OCI-LY3 (cell line): ENCODE data around the gene OSBPL2.

Experiments
- H2AFZ ChIP-seq: fragments of 200-600, 300-600 bp; shearing (Covaris generic); 2 replicates; pipeline ENCODE4 v1.6.0; 2014; ENCODE audit warnings: antibody characterized with exemption, low read depth, low read length
- H3K27ac ChIP-seq: fragments of 200-600, 300-600 bp; sonication (generic); 2 replicates; pipeline ENCODE4 v1.5.1; 2014; ENCODE audit warnings: mild to moderate bottlenecking, low read length, moderate library complexity, mixed read lengths
- H3K27me3 ChIP-seq: fragments of 200-600, 300-600 bp; sonication (generic); 2 replicates; pipeline ENCODE4 v1.6.1; 2014; ENCODE audit warnings: low read depth, low read length, mixed read lengths
- H3K36me3 ChIP-seq: fragments of 200-600, 300-600 bp; sonication (generic); replicated peaks from 2 replicates; pipeline ENCODE3; 2014; ENCODE audit warnings: low read depth, low read length, mixed read lengths
- H3K4me1 ChIP-seq: fragments of 300-600, 200-600 bp; sonication (generic); 2 replicates; pipeline ENCODE4 v1.6.1; 2014; ENCODE audit warnings: low read length, mixed read lengths
- H3K4me2 ChIP-seq: fragments of 200-600, 300-600 bp; sonication (generic); 2 replicates; pipeline ENCODE4 v1.6.1; 2014; ENCODE audit warnings: low read length, mixed read lengths
- H3K4me3 ChIP-seq: fragments of 300-600, 200-600 bp; sonication (generic); 2 replicates; pipeline ENCODE4 v1.5.1; 2014; ENCODE audit warnings: antibody characterized with exemption, mild to moderate bottlenecking, low read length, moderate library complexity
- H3K79me2 ChIP-seq: fragments of 300-600, 200-600 bp; shearing (Covaris generic); 2 replicates; pipeline ENCODE4 v1.6.1; 2014; ENCODE audit warnings: mild to moderate bottlenecking, low read length, mixed read lengths
- H3K9ac ChIP-seq: fragments of 300-600, 200-600 bp; shearing (Covaris generic); 2 replicates; pipeline ENCODE4 v1.6.0; 2014; ENCODE audit warnings: mild to moderate bottlenecking, low read length, moderate library complexity
- H3K9me3 ChIP-seq: fragments of 200-600, 300-600 bp; shearing (Covaris generic); 2 replicates; pipeline ENCODE4 v1.6.1; 2014; ENCODE audit warnings: low read length, mixed read lengths; ENCODE audit not compliant: insufficient read depth
- H4K20me1 ChIP-seq: fragments of 200-600, 300-600 bp; sonication (generic); 2 replicates; pipeline ENCODE4 v1.6.1; 2016; ENCODE audit warnings: low read length, mixed read lengths; ENCODE audit not compliant: insufficient read depth
- EZH2phosphoT487 ChIP-seq: fragments of 200-600 bp; shearing (Covaris generic); IDR thresholded peaks from 2 replicates; pipeline ENCODE4 v1.6.1; 2018; ENCODE audit warnings: antibody characterized with exemption, mixed run types, low read depth
- TF ChIP-seq, protein P1 (sequence below): fragments of 200-600, 300-600 bp; sonication (generic); IDR thresholded peaks from 2 replicates; pipeline ENCODE4 v1.5.1; 2014; ENCODE audit warnings: antibody characterized with exemption, low read length, low read depth

The OSBPL2 gene

DNA sequence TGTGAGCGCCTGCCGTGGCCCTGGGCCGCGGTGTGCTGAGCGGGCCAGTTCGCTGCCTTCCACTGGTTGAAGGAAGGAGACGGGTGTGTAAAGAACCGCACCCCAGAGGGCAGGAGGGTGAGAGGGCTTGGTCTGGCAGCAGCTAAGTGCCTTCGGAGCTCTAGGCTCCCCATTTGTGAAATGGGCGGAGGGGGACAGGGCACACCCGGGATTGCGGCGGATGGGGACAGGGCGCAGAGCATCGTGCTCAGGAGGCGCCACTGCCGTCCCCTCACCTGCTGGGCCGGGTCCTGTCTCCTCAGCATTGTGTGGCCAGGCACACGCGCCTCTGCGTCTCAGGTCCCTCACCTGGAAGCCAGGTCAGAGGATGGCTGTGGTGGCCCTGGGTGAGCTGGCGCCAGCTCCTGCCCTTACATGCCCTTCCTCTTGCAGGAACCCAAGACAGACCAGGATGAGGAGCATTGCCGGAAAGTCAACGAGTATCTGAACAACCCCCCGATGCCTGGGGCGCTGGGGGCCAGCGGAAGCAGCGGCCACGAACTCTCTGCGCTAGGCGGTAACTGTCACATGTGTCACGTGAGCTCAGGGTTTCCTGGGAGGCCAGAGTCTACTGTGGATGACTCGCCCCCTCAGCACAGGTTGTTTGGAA is 67.6 kb downstream of the OSBPL2 start:
- Histone ChIP-seq H3K27ac (no peak overlapping the region), H3K27me3 (no peaks in the 10 kb centered on the region), H3K4me3 (no peak overlapping the region), H3K4me2 (no peak overlapping the region), H3K9me3 (no peaks in the 10 kb centered on the region), H3K4me1 (peaks cover 13% of the 10 kb centered on the region), H3K9ac (no peak overlapping the region), H2AFZ (no peak overlapping the region), H4K20me1 (peaks cover 28% of the 10 kb centered on the region), H3K36me3 (peaks cover 44% of the 10 kb centered on the region), H3K79me2 (peaks cover 40% of the 10 kb centered on the region)
- no peak for TF ChIP-seq EZH2phosphoT487

DNA sequence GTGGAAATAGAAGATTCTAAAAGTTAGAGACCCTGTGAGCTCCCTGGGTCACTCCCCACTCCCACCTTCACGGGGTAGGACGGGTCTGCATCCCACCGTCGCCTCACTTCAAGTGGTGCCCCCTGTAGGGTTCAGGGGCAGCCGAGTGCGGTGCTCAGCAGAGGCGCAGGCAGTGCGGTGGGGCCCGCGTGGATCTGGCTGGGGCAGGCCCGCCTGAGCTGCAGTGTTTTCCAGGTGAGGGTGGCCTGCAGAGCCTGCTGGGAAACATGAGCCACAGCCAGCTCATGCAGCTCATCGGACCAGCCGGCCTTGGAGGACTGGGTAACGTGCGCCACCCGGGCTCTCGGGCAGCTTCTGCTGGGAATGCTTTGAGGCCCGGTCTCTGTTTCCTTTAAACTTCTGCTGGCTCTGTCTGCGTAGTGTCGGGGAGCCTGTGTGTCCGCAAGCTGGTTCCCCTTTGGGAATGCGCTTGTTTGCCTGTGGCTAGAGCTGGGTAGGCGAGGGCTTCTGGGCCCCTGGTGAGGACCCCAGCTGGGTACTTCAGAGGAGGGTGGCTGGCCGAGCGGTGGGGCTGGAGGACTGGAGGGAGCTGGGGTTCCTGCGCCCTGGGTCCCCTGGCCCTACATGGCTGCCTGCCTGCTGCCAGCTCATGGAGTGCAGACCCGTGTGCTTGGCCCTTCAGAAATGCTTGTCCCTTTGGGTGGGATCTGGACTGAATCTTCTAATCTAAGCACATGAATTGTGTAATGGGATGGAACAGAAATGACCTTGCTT is 68.3 kb downstream of the OSBPL2 start:
- H2AFZ ChIP-seq = no peak overlapping the region
- H3K4me3 ChIP-seq = no peak overlapping the region
- H3K4me2 ChIP-seq = no peak overlapping the region
- H3K9ac ChIP-seq = no peak overlapping the region
- peaks cover 40% of the 10 kb centered on the region for H3K79me2 ChIP-seq
- H3K9me3 ChIP-seq = no peaks in the 10 kb centered on the region
- TF ChIP-seq, protein P1, sequence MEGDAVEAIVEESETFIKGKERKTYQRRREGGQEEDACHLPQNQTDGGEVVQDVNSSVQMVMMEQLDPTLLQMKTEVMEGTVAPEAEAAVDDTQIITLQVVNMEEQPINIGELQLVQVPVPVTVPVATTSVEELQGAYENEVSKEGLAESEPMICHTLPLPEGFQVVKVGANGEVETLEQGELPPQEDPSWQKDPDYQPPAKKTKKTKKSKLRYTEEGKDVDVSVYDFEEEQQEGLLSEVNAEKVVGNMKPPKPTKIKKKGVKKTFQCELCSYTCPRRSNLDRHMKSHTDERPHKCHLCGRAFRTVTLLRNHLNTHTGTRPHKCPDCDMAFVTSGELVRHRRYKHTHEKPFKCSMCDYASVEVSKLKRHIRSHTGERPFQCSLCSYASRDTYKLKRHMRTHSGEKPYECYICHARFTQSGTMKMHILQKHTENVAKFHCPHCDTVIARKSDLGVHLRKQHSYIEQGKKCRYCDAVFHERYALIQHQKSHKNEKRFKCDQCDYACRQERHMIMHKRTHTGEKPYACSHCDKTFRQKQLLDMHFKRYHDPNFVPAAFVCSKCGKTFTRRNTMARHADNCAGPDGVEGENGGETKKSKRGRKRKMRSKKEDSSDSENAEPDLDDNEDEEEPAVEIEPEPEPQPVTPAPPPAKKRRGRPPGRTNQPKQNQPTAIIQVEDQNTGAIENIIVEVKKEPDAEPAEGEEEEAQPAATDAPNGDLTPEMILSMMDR = no peak
- no peak for TF ChIP-seq EZH2phosphoT487
- no peaks in the 10 kb centered on the region for H3K27me3 ChIP-seq
- peaks cover 28% of the 10 kb centered on the region for H4K20me1 ChIP-seq
- H3K27ac ChIP-seq = no peak overlapping the region
- peaks cover 13% of the 10 kb centered on the region for H3K4me1 ChIP-seq
- H3K36me3 ChIP-seq = peaks cover 44% of the 10 kb centered on the region

DNA sequence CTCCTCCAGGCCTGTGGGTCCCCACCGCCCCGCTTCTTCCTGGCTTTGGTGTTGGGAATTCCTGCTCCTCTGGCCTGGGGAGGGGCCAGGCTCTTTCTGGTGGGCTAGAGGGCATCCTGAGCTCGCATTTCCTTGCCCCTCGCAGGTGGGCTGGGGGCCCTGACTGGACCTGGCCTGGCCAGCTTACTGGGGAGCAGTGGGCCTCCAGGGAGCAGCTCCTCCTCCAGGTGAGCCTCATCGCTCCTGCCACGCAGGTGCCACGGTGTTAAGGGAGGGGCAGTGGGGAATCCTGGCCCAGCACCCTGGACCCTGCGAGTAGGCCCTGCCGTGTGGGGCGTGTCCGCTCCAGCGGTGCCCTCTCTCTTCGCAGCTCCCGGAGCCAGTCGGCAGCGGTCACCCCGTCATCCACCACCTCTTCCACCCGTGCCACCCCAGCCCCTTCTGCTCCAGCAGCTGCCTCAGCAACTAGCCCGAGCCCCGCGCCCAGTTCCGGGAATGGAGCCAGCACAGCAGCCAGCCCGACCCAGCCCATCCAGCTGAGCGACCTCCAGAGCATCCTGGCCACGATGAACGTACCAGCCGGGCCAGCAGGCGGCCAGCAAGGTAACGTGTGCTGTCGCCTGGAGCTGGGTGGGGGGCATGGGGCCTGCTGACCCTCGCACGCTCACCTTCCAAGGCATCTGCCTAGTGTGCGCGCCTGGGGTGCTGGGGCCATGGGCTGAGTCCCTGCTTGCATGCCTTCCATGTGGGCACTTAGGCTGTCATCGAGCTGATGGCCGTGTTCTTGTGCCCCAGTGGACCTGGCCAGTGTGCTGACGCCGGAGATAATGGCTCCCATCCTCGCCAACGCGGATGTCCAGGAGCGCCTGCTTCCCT is 69.1 kb downstream of the OSBPL2 start:
- no peak overlapping the region for H2AFZ ChIP-seq
- peaks cover 13% of the 10 kb centered on the region for H3K4me1 ChIP-seq
- H4K20me1 ChIP-seq = peaks cover 28% of the 10 kb centered on the region
- H3K9ac ChIP-seq = no peak overlapping the region
- TF ChIP-seq, protein P1 = no peak
- TF ChIP-seq EZH2phosphoT487 = no peak
- peaks cover 44% of the 10 kb centered on the region for H3K36me3 ChIP-seq
- H3K4me2 ChIP-seq = no peak overlapping the region
- H3K4me3 ChIP-seq = no peak overlapping the region
- H3K27ac ChIP-seq = no peak overlapping the region
- H3K27me3 ChIP-seq = no peaks in the 10 kb centered on the region
- peaks cover 40% of the 10 kb centered on the region for H3K79me2 ChIP-seq
- no peaks in the 10 kb centered on the region for H3K9me3 ChIP-seq

DNA sequence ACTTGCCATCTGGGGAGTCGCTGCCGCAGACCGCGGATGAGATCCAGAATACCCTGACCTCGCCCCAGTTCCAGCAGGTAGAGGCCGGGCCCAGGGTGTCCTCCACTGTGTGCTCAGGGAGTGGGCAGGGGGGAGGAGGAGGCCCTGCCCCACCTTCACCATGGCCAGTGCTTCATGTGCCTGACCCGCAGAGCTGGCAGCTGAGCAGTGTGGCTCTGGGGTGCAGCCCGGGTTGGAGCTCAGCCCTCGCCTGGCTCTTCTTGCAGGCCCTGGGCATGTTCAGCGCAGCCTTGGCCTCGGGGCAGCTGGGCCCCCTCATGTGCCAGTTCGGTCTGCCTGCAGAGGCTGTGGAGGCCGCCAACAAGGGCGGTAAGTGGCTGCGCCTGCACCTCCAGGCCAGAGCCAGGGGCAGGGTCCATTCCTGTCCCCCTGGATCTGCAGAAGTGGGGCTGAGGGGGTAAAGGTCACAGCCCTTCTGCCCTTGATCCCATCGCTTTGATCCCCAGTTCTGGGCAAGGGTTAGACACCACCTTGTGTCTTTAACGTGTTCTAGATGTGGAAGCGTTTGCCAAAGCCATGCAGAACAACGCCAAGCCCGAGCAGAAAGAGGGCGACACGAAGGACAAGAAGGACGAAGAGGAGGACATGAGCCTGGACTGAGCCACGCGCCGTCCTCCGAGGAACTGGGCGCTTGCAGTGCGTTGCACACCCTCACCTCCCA is 69.9 kb downstream of the OSBPL2 start:
- no peaks in the 10 kb centered on the region for H3K9me3 ChIP-seq
- H3K4me2 ChIP-seq = no peak overlapping the region
- no peak overlapping the region for H3K9ac ChIP-seq
- no peak overlapping the region for H3K4me3 ChIP-seq
- TF ChIP-seq, protein P1 = no peak
- no peak for TF ChIP-seq EZH2phosphoT487
- peaks cover 28% of the 10 kb centered on the region for H4K20me1 ChIP-seq
- no peak overlapping the region for H2AFZ ChIP-seq
- H3K36me3 ChIP-seq = peaks cover 44% of the 10 kb centered on the region
- no peaks in the 10 kb centered on the region for H3K27me3 ChIP-seq
- H3K79me2 ChIP-seq = peaks cover 37% of the 10 kb centered on the region
- peaks cover 13% of the 10 kb centered on the region for H3K4me1 ChIP-seq
- H3K27ac ChIP-seq = no peak overlapping the region
